Right lobe of liver (tissue), 4 donors: ENCODE measurements around the gene ASAP2.

Experiments
- CTCF ChIP-seq, 4 donors: fragments of 200-600 bp in 3 of 4; fragments of 450-650 bp in 1 of 4; IDR thresholded peaks; one replicate each; pipeline versions ENCODE4 v1.5.1 to v1.8.0; 2016 to 2022; ENCODE audit warnings: antibody characterized with exemption in 4 of 4, mild to moderate bottlenecking in 2 of 4
- POLR2A ChIP-seq: fragments of 450-650 bp; IDR thresholded peaks from one replicate; pipeline ENCODE4 v1.6.1; 2017; ENCODE audit warnings: antibody characterized with exemption, mild to moderate bottlenecking
- donor health status: DM: no; HTN: no; CAD: no.
- donor health status: DM: no; HTN: no; CAD: no.
- donor health status: DM: no; HTN: yes; CAD: no.

- TF ChIP-seq POLR2A (no peak), CTCF (IDR thresholded peaks at IDR 0.05) (no peak)
These were observed 174.4 kb downstream of the ASAP2 start for GRCh38 chr2:9380702-9381628.
